ENCODE data around the gene STXBP6.

- TF ChIP-seq CTCF (IDR thresholded peaks at IDR 0.05) (no peak), POLR2AphosphoS5 (IDR thresholded peaks at IDR 0.05) (no peak)
Observed at GRCh38 chr14:24849471-24849870, 200.5 kb downstream of the STXBP6 start.

Data from suprapubic skin (tissue), 3 donors.